Heart left ventricle (tissue), 13 donors: ENCODE results near the gene PHAF1.

ENCODE experiments used
- CTCF ChIP-seq, 12 donors: fragments of 200-600 bp; sonication (generic) in 4 of 12; IDR thresholded peaks; one replicate each; pipeline versions ENCODE4 v1.5.0 to v1.8.0; 2018 to 2022; ENCODE audit warnings: antibody characterized with exemption in 12 of 12, mild to moderate bottlenecking in 5 of 12
- POLR2A ChIP-seq, 2 donors: fragments of 450-650 bp; IDR thresholded peaks; one replicate each; pipeline ENCODE4 v1.6.1; 2017; ENCODE audit warnings: antibody characterized with exemption in 2 of 2, mild to moderate bottlenecking in 2 of 2, moderate library complexity in 2 of 2
- donor health status: ischemic (EF 13 %, LVEDD 7.1; RV severe dilation, severe dysfunction).
- donor health status: DM: no; HTN: yes; CAD: no.
- donor health status: DM: no; HTN: no; CAD: no.
- donor health status: ischemic (EF 25% LVEDD 6.9; RV normal size, moderate dysfunction).
- donor health status: ischemic (EF 25% LVEDD 5.7; RV mildly dilated, moderate dysfunction).
- donor health status: ischemic (EF 35%, LVEDD 5.7; RV mildly dilated, moderate dysfunction).
- donor health status: nonischemic (EF 11% LVEDD 7.7; RV severe dilation, severe dysfunction).
- donor health status: DM: yes; HTN: yes; CAD: no.
- donor health status: PGD.
- donor health status: ischemic (EF 29% LVEDD 5.4; RV normal size, mild dysfunction).
- donor health status: nonischemic (EF 23%, LVEDD 6.1; RV moderate dilation, normal function).

GRCh38 chr16:67071476-67072048 lies 38.2 kb upstream of the PHAF1 start:
- no peak for TF ChIP-seq CTCF (IDR thresholded peaks at IDR 0.05)
- TF ChIP-seq POLR2A (IDR thresholded peaks at IDR 0.05), result no peak
